Transverse colon (tissue), 4 donors: ENCODE measurements around the gene MLC1. TPM values are rescaled to one million over a fixed set of nuclear protein-coding genes. Genes with fewer than 3 reads are reported as not detected.

ENCODE experiments used
- DNase-seq: peaks from one replicate; pipeline ENCODE4 v3.0.0-alpha.2; 2019
- H3K27ac ChIP-seq, 4 donors: fragments of 200-600 bp; sonication (generic); 2 replicates each; pipeline ENCODE4 v1.5.1; 2016 to 2018; ENCODE audit warnings: inconsistent platforms in 4 of 4
- H3K27me3 ChIP-seq: fragments of 200-600 bp; sonication (generic); 2 replicates; pipeline ENCODE4 v1.5.1; 2017; ENCODE audit warnings: inconsistent platforms
- H3K36me3 ChIP-seq, 4 donors: fragments of 200-600 bp; sonication (generic); 2 replicates each; pipeline ENCODE4 v1.5.1; 2017 to 2019; ENCODE audit warnings: inconsistent platforms in 4 of 4
- H3K4me1 ChIP-seq, 4 donors: fragments of 200-600 bp; sonication (generic); 2 replicates each; pipeline ENCODE4 v1.5.1; 2017 to 2020; ENCODE audit warnings: inconsistent platforms in 4 of 4
- H3K4me3 ChIP-seq, 4 donors: fragments of 200-600 bp; sonication (generic); 1 replicate in 1 of 4; 2 replicates in 3 of 4; pipeline versions ENCODE4 v1.5.1 to v1.6.1; 2017 to 2019; ENCODE audit warnings: inconsistent platforms in 4 of 4
- H3K9me3 ChIP-seq, 2 donors: fragments of 200-600 bp; sonication (generic); 2 replicates each; pipeline ENCODE4 v1.5.1; 2017 to 2019; ENCODE audit warnings: inconsistent platforms in 2 of 2
- EP300 ChIP-seq: sonication (generic); formaldehyde crosslinking; IDR thresholded peaks from one replicate; pipeline ENCODE4 v1.6.1; 2017; ENCODE audit warnings: antibody characterized with exemption, low read depth
- POLR2A ChIP-seq: fragments of 450-650 bp; IDR thresholded peaks from one replicate; pipeline ENCODE4 v1.6.1; 2016; ENCODE audit warnings: antibody characterized with exemption, mild to moderate bottlenecking, moderate library complexity
- POLR2AphosphoS5 ChIP-seq, 3 donors: sonication (generic); formaldehyde crosslinking; IDR thresholded peaks; one replicate each; pipeline ENCODE4 v1.6.1; 2016; ENCODE audit warnings: antibody characterized with exemption in 3 of 3
- WGBS, 2 donors: methylation state at CpG; one replicate each; pipeline ENCODE4 v1.1.5; 2018; ENCODE audit warnings: low coverage in 1 of 2; 5-methylcytosine and 5-hydroxymethylcytosine counted together
- in situ Hi-C, 4 donors: fragments of 200-750 bp; cut with MboI; loops; one replicate each; pipeline versions ENCODE4 v1.15.0 to v1.15.1; 2017; ENCODE audit warnings: low sequenced_read_pairs in 3 of 4, low pct_ligation_motif_present in 1 of 4, low pct_unique_long_range_greater_than_20kb in 1 of 4
- intact Hi-C: fragments of 100-400 bp; cut with DNase I; formaldehyde crosslinking; loops from one replicate; pipeline ENCODE4 v1.15.1; 2023; ENCODE audit warnings: low total_unique reads
- total RNA-seq, 4 donors: library from RNA; depleted of rRNA; stranded (reverse); fragments of >200 nt; gene quantifications; one replicate each; pipeline ENCODE4 v1.1.0, GENCODE V29; 2016
- TF ChIP-seq, protein P1 (sequence below), 5 experiments: fragments of 200-600 bp in 3 of 5; fragments of 450-650 bp in 2 of 5; sonication (generic) in 3 of 5; IDR thresholded peaks; 1 replicate in 2 of 5; 2 replicates in 3 of 5; pipeline ENCODE4 v1.5.1; 2016 to 2017; ENCODE audit warnings: antibody characterized with exemption in 5 of 5, inconsistent platforms in 3 of 5, mild to moderate bottlenecking in 2 of 5, moderate library complexity in 1 of 5

The MLC1 gene
- total RNA-seq, 4 donors from 2014 or later = not detected

- no peak for TF ChIP-seq EP300
- no peak for TF ChIP-seq POLR2A
- no peak for TF ChIP-seq POLR2AphosphoS5 (IDR thresholded peaks at IDR 0.05)
- TF ChIP-seq, protein P1, sequence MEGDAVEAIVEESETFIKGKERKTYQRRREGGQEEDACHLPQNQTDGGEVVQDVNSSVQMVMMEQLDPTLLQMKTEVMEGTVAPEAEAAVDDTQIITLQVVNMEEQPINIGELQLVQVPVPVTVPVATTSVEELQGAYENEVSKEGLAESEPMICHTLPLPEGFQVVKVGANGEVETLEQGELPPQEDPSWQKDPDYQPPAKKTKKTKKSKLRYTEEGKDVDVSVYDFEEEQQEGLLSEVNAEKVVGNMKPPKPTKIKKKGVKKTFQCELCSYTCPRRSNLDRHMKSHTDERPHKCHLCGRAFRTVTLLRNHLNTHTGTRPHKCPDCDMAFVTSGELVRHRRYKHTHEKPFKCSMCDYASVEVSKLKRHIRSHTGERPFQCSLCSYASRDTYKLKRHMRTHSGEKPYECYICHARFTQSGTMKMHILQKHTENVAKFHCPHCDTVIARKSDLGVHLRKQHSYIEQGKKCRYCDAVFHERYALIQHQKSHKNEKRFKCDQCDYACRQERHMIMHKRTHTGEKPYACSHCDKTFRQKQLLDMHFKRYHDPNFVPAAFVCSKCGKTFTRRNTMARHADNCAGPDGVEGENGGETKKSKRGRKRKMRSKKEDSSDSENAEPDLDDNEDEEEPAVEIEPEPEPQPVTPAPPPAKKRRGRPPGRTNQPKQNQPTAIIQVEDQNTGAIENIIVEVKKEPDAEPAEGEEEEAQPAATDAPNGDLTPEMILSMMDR (IDR thresholded peaks at IDR 0.05) = no peak
- Histone ChIP-seq H3K27ac (no peak overlapping the region), H3K27me3 (peaks cover 63% of the 10 kb centered on the region), H3K4me3 (peak overlapping the region in 1 of 4 donors; percentile 0), H3K36me3 (no peaks in the 10 kb centered on the region), H3K4me1 (peaks cover 0 to 23% (median 14%) of the 10 kb centered on the region in 4 donors), H3K9me3 (no peaks in the 10 kb centered on the region)
- intact Hi-C loops (no loop called here), in situ Hi-C loops (no loop called here)
- WGBS, 2 donors = 9% methylated on average over 16 of the region's 61 CpGs; no CpG with 5 or more reads in 1 of the 2 donors
- peak; percentile 9 for DNase-seq
Observed at GRCh38 chr22:50010676-50011446, 74.4 kb downstream of the MLC1 start.

GRCh38 chr22:50009765-50010675, 75.2 kb downstream of the MLC1 start:
- WGBS, 2 donors = 67 to 79% methylated on average over 2 to 30 of the region's 46 CpGs
- H3K4me3 ChIP-seq = peak overlapping the region in 1 of 4 donors; percentile 0
- TF ChIP-seq, protein P1 (IDR thresholded peaks at IDR 0.05) = no peak
- no peak for TF ChIP-seq POLR2AphosphoS5 (IDR thresholded peaks at IDR 0.05)
- no peak for TF ChIP-seq EP300
- no peak for TF ChIP-seq POLR2A
- peak; percentile 5 for DNase-seq
- H3K9me3 ChIP-seq = no peaks in the 10 kb centered on the region
- in situ Hi-C loops = no loop called here
- intact Hi-C loops = no loop called here
- H3K4me1 ChIP-seq = peaks cover 0 to 22% (median 12%) of the 10 kb centered on the region in 4 donors
- no peak overlapping the region for H3K27ac ChIP-seq
- no peaks in the 10 kb centered on the region for H3K36me3 ChIP-seq
- peaks cover 54% of the 10 kb centered on the region for H3K27me3 ChIP-seq

Other genes with a start within 250 kb of the MLC1 start
- 10 to 100 TPM; 19.9 to 30.7 (median 24.9) TPM for gene ZBED4, start 231.6 kb downstream of the MLC1 start, total RNA-seq
- 10 to 100 TPM; 10.1 to 24.4 (median 18.3) TPM for gene ALG12, start 167.0 kb downstream of the MLC1 start, total RNA-seq
- 10 to 100 TPM; 31.0 to 37.9 (median 36.4) TPM for gene CRELD2, start 166.8 kb downstream of the MLC1 start, total RNA-seq
- gene PIM3, start 124.7 kb downstream of the MLC1 start, total RNA-seq = 100 to 1,000 TPM; 115 to 290 (median 147) TPM
- gene IL17REL, start 72.7 kb downstream of the MLC1 start, total RNA-seq = 1 to 10 TPM in 2 of 4 donors, under 1 TPM in 2; 0.32 to 2.2 (median 1.3) TPM
- gene TTLL8, start 27.1 kb downstream of the MLC1 start, total RNA-seq = not detected
- under 1 TPM in 3 of 4 donors, not detected in 1; 0.20 to 0.48 (median 0.41) TPM for gene MOV10L1, start 4.6 kb upstream of the MLC1 start, total RNA-seq
- under 1 TPM in 1 of 4 donors, not detected in 3; 0.32 TPM for gene PANX2, start 85.3 kb upstream of the MLC1 start, total RNA-seq
- gene TRABD, start 100.5 kb upstream of the MLC1 start, total RNA-seq = 100 to 1,000 TPM in 1 of 4 donors, 10 to 100 TPM in 3; 40.6 to 109 (median 69.4) TPM
- 10 to 100 TPM; 27.3 to 91.3 (median 35.1) TPM for gene SELENOO, start 115.6 kb upstream of the MLC1 start, total RNA-seq
- gene TUBGCP6, start 159.6 kb upstream of the MLC1 start, total RNA-seq = 100 to 1,000 TPM in 1 of 4 donors, 10 to 100 TPM in 3; 43.8 to 110 (median 73.1) TPM
- gene HDAC10, start 165.8 kb upstream of the MLC1 start, total RNA-seq = 100 to 1,000 TPM in 2 of 4 donors, 10 to 100 TPM in 2; 66.8 to 618 (median 142) TPM
- gene MAPK12, start 176.3 kb upstream of the MLC1 start, total RNA-seq = 1 to 10 TPM; 1.1 to 9.4 (median 3.3) TPM
- gene MAPK11, start 185.0 kb upstream of the MLC1 start, total RNA-seq = 1 to 10 TPM; 1.6 to 6.4 (median 2.7) TPM
- gene PLXNB2, start 222.2 kb upstream of the MLC1 start, total RNA-seq = 100 to 1,000 TPM; 305 to 880 (median 460) TPM
- 10 to 100 TPM in 2 of 4 donors, 1 to 10 TPM in 2; 3.2 to 22.7 (median 8.3) TPM for gene DENND6B, start 241.6 kb upstream of the MLC1 start, total RNA-seq